ENCODE data around the gene TMEM33. TPM values are rescaled to one million over a fixed set of nuclear protein-coding genes. Genes with fewer than 3 reads are reported as not detected.

The TMEM33 gene
- total and polyA plus RNA-seq, 12 donors: 4.7 to 31.2 (median 26.4) TPM

GRCh38 chr4:41991916-41992767 lies 56.9 kb downstream of the TMEM33 start:
- Histone ChIP-seq H3K27me3 (no peaks in the 10 kb centered on the region), H3K4me1 (peaks cover 0 to 54% (median 34%) of the 10 kb centered on the region in 9 donors), H3K4me3 (peak overlapping the region in 4 of 10 donors; percentile 72 to 92 (median 83)), H3K9me3 (no peaks in the 10 kb centered on the region), H3K27ac (no peak overlapping the region), H3K36me3 (no peaks in the 10 kb centered on the region)
- 90 to 92% methylated on average over 10 of the region's 10 CpGs for WGBS, 2 donors
- no peak for TF ChIP-seq CTCF (IDR thresholded peaks at IDR 0.05)
- DNase-seq (no peak), ATAC-seq (no peak)
- intact Hi-C loops (cut with DNase I): loop anchor here in 2 of 10 donors (5.0 to 10.0 kb wide), 2 partner anchors 55 to 57 kb away; partner anchors contain the start of gene TMEM33 (in 2 of the 2)

- Histone ChIP-seq H3K4me3 (no peak overlapping the region), H3K9me3 (no peaks in the 10 kb centered on the region), H3K27me3 (no peaks in the 10 kb centered on the region), H3K4me1 (peaks cover 0 to 49% (median 34%) of the 10 kb centered on the region in 9 donors), H3K27ac (no peak overlapping the region), H3K36me3 (peaks cover 0 to 3% (median 0%) of the 10 kb centered on the region in 9 donors)
- no peak for ATAC-seq
- WGBS, 2 donors: 86 to 89% methylated on average over 4 of the region's 4 CpGs
- intact Hi-C loops (cut with DNase I): loop anchor here in 2 of 10 donors (5.0 to 10.0 kb wide), 2 partner anchors 56 to 58 kb away; partner anchors contain the start of gene TMEM33 (in 2 of the 2)
- no peak for TF ChIP-seq CTCF (IDR thresholded peaks at IDR 0.05)
- no peak for DNase-seq
Measured at GRCh38 chr4:41992967-41993857, 58.0 kb downstream of the TMEM33 start.

- Histone ChIP-seq H3K9me3 (no peaks in the 10 kb centered on the region), H3K27ac (no peak overlapping the region), H3K4me1 (peaks cover 0 to 49% (median 33%) of the 10 kb centered on the region in 9 donors), H3K4me3 (no peak overlapping the region), H3K27me3 (no peaks in the 10 kb centered on the region), H3K36me3 (peaks cover 0 to 13% (median 0%) of the 10 kb centered on the region in 9 donors)
- TF ChIP-seq CTCF (IDR thresholded peaks at IDR 0.05): no peak
- DNase-seq: no peak
- 95 to 96% methylated on average over 3 of the region's 3 CpGs for WGBS, 2 donors
- intact Hi-C loops (cut with DNase I): loop anchor here in 2 of 10 donors (5.0 to 10.0 kb wide), 2 partner anchors 57 to 60 kb away; partner anchors contain the start of gene TMEM33 (in 2 of the 2)
- ATAC-seq: no peak
Measured at GRCh38 chr4:41994461-41994985, 59.3 kb downstream of the TMEM33 start.
